ENCODE data around the gene C19orf47.
"Not testable (repeated sequence)": the region's sequence is repeated elsewhere in the genome, so short reads cannot be mapped to it uniquely, and the experiment has no call there.

Gene C19orf47

GRCh38 chr19:40342644-40343311 lies 5.4 kb downstream of the C19orf47 start:
- no peak for DNase-seq

- no peak for DNase-seq
These were observed 6.4 kb downstream of the C19orf47 start for GRCh38 chr19:40341601-40342482.

GRCh38 chr19:40339018-40339728 lies 9.0 kb downstream of the C19orf47 start:
- no peak for DNase-seq

- DNase-seq = no peak
These were observed 10.6 kb downstream of the C19orf47 start for GRCh38 chr19:40337594-40337993.

- no peak for DNase-seq
These were observed 11.1 kb downstream of the C19orf47 start for GRCh38 chr19:40337107-40337506.

- no peak for DNase-seq
These were observed 11.6 kb downstream of the C19orf47 start for GRCh38 chr19:40336601-40336900.

- no peak for DNase-seq
These were observed 12.2 kb downstream of the C19orf47 start for GRCh38 chr19:40335855-40336600.

- DNase-seq = no peak
These were observed 13.1 kb downstream of the C19orf47 start for GRCh38 chr19:40335101-40335500.

- not testable (repeated sequence) for DNase-seq
These were observed 15.1 kb downstream of the C19orf47 start for GRCh38 chr19:40333083-40333482.

- DNase-seq = no peak
These were observed 15.5 kb downstream of the C19orf47 start for GRCh38 chr19:40332669-40333068.

- no peak for DNase-seq
These were observed 17.1 kb downstream of the C19orf47 start for GRCh38 chr19:40331052-40331451.

- DNase-seq = no peak
These were observed 22.0 kb downstream of the C19orf47 start for GRCh38 chr19:40326201-40326600.

GRCh38 chr19:40323705-40324104 lies 24.5 kb downstream of the C19orf47 start:
- DNase-seq = no peak

- no peak for DNase-seq
These were observed 25.1 kb downstream of the C19orf47 start for GRCh38 chr19:40322951-40323615.

- DNase-seq = no peak
These were observed 26.0 kb downstream of the C19orf47 start for GRCh38 chr19:40322271-40322610.

- no peak for DNase-seq
These were observed 26.5 kb downstream of the C19orf47 start for GRCh38 chr19:40321566-40322270.

GRCh38 chr19:40321076-40321475 lies 27.1 kb downstream of the C19orf47 start:
- DNase-seq = no peak

- no peak for DNase-seq
These were observed 27.6 kb downstream of the C19orf47 start for GRCh38 chr19:40320558-40320935.

GRCh38 chr19:40317338-40317737 lies 30.9 kb downstream of the C19orf47 start:
- no peak for DNase-seq

- DNase-seq = peak; percentile 16
These were observed 32.3 kb downstream of the C19orf47 start for GRCh38 chr19:40315812-40316470.

GRCh38 chr19:40314656-40315055 lies 33.5 kb downstream of the C19orf47 start:
- no peak for DNase-seq
